ENCODE results near the gene PRRT4.

Gene PRRT4

DNA sequence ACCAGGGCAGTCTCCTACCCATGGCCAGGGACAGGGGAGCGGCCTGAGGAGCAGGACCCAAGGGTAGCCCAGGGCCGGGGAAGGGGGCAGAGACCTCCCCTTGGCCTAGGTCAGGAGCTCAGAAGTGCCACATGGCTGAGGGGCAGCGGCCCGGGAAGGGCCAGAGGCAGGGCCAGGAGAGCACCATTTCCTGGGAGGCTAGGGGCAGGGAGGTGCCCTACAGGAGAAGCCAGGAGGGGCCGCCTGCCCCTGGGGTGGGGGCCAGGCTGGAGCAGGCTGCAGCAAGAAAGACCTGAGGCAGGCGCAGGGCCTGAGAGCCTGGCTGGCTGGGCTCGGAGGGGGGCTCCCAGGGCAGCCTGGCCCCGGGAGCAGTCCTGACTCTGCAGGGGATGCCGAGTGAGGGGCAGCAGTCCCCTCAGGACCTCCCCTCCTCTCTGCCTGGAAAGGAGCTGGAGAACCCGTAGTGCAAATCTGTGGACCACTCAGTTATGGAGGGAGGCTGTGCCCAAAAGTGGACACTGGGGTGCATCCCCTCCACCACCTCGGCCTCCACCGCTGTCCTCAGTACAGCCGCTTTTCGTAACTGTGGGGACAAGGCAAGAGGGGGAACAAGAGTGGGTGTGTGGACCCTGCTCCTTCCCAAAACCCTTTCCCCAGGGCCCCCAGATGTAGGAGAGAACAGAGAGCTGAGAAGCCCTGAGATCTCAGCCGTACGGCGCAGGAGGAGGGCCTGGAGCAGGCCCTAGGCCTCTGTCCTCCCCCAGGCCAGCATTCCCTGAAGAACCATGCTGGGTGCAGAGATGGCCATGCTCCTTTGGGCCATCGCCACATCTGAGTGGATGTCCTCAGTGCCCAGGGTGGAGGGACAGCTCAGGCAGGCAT is 31.2 kb upstream of the PRRT4 start:
- H3K4me3 ChIP-seq (replicated peaks; ENCODE audit: low read depth, low read length) = no peak overlapping the region
- no peaks in the 10 kb centered on the region for H3K27me3 ChIP-seq (replicated peaks; ENCODE audit: control insufficient read depth, insufficient read depth, low read length)
- H3K36me3 ChIP-seq (ENCODE audit: control insufficient read depth, insufficient read depth, low read length) = peaks cover 16% of the 10 kb centered on the region
- TF ChIP-seq, protein P1, sequence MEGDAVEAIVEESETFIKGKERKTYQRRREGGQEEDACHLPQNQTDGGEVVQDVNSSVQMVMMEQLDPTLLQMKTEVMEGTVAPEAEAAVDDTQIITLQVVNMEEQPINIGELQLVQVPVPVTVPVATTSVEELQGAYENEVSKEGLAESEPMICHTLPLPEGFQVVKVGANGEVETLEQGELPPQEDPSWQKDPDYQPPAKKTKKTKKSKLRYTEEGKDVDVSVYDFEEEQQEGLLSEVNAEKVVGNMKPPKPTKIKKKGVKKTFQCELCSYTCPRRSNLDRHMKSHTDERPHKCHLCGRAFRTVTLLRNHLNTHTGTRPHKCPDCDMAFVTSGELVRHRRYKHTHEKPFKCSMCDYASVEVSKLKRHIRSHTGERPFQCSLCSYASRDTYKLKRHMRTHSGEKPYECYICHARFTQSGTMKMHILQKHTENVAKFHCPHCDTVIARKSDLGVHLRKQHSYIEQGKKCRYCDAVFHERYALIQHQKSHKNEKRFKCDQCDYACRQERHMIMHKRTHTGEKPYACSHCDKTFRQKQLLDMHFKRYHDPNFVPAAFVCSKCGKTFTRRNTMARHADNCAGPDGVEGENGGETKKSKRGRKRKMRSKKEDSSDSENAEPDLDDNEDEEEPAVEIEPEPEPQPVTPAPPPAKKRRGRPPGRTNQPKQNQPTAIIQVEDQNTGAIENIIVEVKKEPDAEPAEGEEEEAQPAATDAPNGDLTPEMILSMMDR (IDR thresholded peaks at IDR 0.05; ENCODE audit: insufficient read depth, low read length, poor library complexity, severe bottlenecking) = no peak
- DNase-seq (ENCODE audit: extremely low read depth, insufficient read length) = no peak

DNA sequence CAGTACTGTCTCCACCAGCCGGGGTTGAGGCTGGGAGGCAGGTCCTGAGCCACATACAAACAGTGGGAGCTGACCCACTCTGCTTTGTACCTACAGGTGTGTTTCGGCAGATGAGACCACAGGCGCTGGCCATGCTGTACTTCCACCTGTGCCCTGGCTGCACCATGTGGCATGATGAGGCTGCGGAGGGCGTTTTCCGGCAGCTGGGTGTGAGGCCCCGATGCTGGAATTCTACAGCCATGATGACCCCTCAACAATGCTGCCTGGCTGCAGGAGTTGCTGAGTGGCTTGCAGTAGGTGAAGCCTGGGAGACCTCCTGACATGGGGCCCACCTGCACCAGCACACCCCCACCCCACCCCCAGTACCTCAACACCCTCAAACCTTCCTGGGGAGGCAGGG is 30.3 kb upstream of the PRRT4 start:
- no peak for DNase-seq (ENCODE audit: extremely low read depth, insufficient read length)
- H3K36me3 ChIP-seq (ENCODE audit: control insufficient read depth, insufficient read depth, low read length) = peaks cover 16% of the 10 kb centered on the region
- TF ChIP-seq, protein P1 (IDR thresholded peaks at IDR 0.05; ENCODE audit: insufficient read depth, low read length, poor library complexity, severe bottlenecking) = no peak

DNA sequence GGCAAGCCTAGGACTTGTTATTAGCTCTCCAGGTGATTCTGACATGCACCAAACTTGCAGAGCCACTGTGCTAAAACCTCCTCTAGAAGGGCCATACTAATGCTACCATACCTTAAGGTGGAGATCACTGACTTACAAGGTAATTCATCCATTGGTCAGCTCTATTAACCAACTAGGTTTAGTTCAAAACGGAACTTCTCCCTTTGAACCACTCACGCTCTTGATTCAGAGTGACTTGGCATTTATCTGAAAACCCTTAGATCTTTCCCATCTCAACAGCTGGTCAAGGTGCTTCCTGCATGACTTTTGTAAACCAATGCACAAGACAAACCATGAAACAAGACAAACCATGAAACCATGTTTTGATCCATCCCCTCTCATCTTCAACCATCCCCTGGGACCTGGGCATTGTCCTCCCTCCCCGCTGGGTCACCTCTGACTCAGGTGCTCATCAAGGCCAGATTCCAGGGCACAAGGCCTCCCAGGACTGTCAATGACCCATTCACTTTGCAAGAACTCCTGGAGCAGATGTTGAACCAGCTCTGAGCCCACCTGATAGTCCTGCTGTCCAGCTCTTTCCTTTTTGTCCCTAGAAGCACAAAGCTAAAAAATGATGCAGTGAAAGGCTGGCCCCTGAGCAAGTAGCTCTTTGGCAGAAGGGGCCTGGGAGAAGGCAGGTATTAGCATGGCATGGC is 29.5 kb upstream of the PRRT4 start:
- Histone ChIP-seq H3K4me3 (replicated peaks; ENCODE audit: low read depth, low read length) (no peak overlapping the region), H3K36me3 (ENCODE audit: control insufficient read depth, insufficient read depth, low read length) (peaks cover 16% of the 10 kb centered on the region), H3K27me3 (replicated peaks; ENCODE audit: control insufficient read depth, insufficient read depth, low read length) (no peaks in the 10 kb centered on the region)
- TF ChIP-seq, protein P1 (IDR thresholded peaks at IDR 0.05; ENCODE audit: insufficient read depth, low read length, poor library complexity, severe bottlenecking) = no peak
- no peak for DNase-seq (ENCODE audit: extremely low read depth, insufficient read length)

More for the DNA sequence above, 30.3 kb upstream of the PRRT4 start:
- Histone ChIP-seq H3K4me3 (replicated peaks; ENCODE audit: low read depth, low read length) (no peak overlapping the region), H3K27me3 (replicated peaks; ENCODE audit: control insufficient read depth, insufficient read depth, low read length) (no peaks in the 10 kb centered on the region)

DNA sequence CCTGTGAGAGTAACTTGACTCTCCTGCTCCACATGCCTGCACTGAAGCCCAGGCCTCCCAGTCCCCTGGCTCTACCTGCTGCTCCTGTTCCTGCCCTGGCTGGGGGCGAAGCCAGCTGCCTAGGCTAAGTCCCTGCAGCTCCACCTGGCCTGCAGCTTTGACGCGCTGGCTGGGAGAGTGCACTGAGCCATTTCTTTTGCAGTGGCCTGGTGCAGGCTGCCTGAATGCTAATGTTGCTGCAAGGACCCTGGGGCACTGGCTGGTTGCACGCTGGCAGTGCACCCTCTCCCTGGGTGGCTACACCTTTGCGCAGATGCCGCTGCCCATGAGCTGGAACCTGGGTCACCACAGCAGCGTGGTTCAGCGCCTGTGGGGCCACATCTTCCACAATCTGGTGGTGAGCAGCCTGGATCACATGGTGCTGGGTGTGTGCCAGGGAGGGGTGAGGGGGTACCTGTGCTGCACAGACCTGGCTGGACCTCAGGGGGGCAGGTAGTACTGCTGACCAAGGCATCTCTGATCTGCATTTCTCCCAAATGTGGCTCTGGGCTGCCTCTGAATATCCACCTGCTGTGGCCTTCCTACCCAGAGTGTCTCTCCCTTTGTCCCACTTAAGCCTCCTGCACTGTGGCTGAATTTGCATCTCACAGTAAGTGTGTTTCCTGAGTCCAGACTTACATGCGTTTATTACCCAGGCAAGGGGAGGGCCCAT is 28.3 kb upstream of the PRRT4 start:
- Histone ChIP-seq H3K4me3 (replicated peaks; ENCODE audit: low read depth, low read length) (no peak overlapping the region), H3K27me3 (replicated peaks; ENCODE audit: control insufficient read depth, insufficient read depth, low read length) (no peaks in the 10 kb centered on the region), H3K36me3 (ENCODE audit: control insufficient read depth, insufficient read depth, low read length) (peaks cover 13% of the 10 kb centered on the region)
- TF ChIP-seq, protein P1 (IDR thresholded peaks at IDR 0.05; ENCODE audit: insufficient read depth, low read length, poor library complexity, severe bottlenecking) = no peak
- DNase-seq (ENCODE audit: extremely low read depth, insufficient read length) = no peak

DNA sequence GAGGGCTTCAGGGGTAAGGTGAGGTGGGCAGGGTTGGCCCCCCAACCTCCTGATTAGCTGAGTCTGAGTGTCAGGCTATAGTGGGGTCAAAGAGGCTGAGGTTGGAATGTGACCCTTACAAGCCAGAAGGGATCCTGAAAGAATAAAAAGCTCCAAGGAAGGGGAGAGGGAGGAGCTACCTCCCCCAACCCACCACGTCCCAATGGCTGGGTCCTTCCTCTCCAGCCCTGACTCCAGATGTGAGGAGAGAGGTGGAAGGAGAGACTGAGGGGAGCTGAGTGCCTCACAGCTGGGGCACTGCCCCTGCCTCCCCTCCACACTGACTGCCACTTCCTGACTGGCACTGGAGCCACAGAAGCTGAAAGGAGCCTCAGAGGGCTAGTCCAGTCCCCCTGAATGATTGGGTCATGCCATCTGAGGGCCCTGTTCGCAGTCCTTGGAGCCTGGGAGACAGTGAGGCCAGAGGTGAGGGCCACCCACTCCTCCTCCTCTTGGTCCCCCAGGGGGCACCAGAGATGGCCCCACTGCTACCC is 27.7 kb upstream of the PRRT4 start:
- DNase-seq (ENCODE audit: extremely low read depth, insufficient read length) = no peak
- H3K36me3 ChIP-seq (ENCODE audit: control insufficient read depth, insufficient read depth, low read length) = peaks cover 11% of the 10 kb centered on the region
- TF ChIP-seq, protein P1 (IDR thresholded peaks at IDR 0.05; ENCODE audit: insufficient read depth, low read length, poor library complexity, severe bottlenecking) = peak; percentile 5
- H3K4me3 ChIP-seq (replicated peaks; ENCODE audit: low read depth, low read length) = no peak overlapping the region
- H3K27me3 ChIP-seq (replicated peaks; ENCODE audit: control insufficient read depth, insufficient read depth, low read length) = no peaks in the 10 kb centered on the region

All from GM06990 (cell line).